ENCODE measurements around the gene SSB. TPM values are rescaled to one million over a fixed set of nuclear protein-coding genes. Genes with fewer than 3 reads are reported as not detected.
"Not testable (repeated sequence)": the region's sequence is repeated elsewhere in the genome, so short reads cannot be mapped to it uniquely, and the experiment has no call there.

Gene SSB
- total RNA-seq, 1 donor from 2014 or later: 110 TPM

- H3K4me3 ChIP-seq (ENCODE audit: low read depth, low read length): no peak overlapping the region
- no peak for DNase-seq (ENCODE audit: low read depth)
- TF ChIP-seq, protein P1, sequence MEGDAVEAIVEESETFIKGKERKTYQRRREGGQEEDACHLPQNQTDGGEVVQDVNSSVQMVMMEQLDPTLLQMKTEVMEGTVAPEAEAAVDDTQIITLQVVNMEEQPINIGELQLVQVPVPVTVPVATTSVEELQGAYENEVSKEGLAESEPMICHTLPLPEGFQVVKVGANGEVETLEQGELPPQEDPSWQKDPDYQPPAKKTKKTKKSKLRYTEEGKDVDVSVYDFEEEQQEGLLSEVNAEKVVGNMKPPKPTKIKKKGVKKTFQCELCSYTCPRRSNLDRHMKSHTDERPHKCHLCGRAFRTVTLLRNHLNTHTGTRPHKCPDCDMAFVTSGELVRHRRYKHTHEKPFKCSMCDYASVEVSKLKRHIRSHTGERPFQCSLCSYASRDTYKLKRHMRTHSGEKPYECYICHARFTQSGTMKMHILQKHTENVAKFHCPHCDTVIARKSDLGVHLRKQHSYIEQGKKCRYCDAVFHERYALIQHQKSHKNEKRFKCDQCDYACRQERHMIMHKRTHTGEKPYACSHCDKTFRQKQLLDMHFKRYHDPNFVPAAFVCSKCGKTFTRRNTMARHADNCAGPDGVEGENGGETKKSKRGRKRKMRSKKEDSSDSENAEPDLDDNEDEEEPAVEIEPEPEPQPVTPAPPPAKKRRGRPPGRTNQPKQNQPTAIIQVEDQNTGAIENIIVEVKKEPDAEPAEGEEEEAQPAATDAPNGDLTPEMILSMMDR (conservative IDR thresholded peaks at IDR 0.05; ENCODE audit: low read depth, low read length): no peak
Observed at GRCh38 chr2:169803480-169803879, 4.8 kb downstream of the SSB start.

DNA sequence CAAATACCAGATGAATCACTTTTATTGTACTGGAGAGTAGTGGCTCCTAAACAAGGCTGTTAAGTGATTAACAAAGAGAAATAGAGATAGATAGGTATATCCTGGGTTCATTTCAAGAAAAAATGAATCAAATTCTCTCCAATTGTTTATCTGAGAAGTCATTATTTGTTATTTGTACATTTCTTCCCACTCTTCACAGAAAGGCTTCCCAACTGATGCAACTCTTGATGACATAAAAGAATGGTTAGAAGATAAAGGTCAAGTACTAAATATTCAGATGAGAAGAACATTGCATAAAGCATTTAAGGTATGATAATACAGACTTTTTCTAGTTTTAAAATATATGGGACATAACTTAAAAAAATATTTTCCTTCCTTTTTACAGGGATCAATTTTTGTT, 7.9 kb downstream of the SSB start:
- H3K4me3 ChIP-seq (ENCODE audit: low read depth, low read length): no peak overlapping the region
- TF ChIP-seq, protein P1 (conservative IDR thresholded peaks at IDR 0.05; ENCODE audit: low read depth, low read length): no peak
- no peak for DNase-seq (ENCODE audit: low read depth)

DNA sequence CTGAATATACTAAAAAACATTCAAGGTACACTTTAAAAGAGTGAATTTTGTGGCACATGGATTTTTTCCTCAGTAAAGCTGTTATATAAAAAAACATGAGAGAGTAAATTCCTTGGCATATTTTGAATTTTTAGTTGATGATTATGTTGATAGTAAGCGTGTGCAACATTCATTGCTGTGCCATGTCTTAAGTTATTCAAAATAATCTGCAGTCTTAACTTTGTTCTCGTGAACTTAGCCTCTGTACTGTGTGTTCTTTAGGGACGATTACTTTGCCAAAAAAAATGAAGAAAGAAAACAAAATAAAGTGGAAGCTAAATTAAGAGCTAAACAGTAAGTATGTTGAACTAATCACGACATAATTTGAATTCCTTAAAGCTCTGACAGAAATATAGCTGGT, 9.6 kb downstream of the SSB start:
- no peak for DNase-seq (ENCODE audit: low read depth)
- H3K4me3 ChIP-seq (ENCODE audit: low read depth, low read length): no peak overlapping the region
- TF ChIP-seq, protein P1 (conservative IDR thresholded peaks at IDR 0.05; ENCODE audit: low read depth, low read length): no peak

DNA sequence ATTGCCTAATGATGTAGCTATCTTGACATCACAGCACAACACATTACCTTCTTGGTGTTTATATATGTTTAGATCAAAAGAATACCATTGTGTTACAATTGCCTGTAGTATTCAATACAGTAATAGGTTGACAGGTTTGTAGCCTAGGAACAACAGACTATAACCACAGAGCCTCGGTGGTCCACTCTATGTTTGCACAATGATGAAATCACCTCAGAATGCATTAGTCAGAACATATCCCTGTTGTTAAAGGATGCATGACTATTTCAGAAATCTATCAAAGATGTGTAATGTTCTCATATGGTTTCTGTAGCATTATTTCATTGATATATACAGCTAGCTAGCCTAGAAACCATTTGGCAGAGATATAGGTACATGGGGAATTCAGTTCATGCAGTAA, 17.2 kb downstream of the SSB start:
- TF ChIP-seq, protein P1 (conservative IDR thresholded peaks at IDR 0.05; ENCODE audit: low read depth, low read length): no peak
- no peak overlapping the region for H3K4me3 ChIP-seq (ENCODE audit: low read depth, low read length)
- DNase-seq (ENCODE audit: low read depth): no peak

- not testable (repeated sequence) for H3K4me3 ChIP-seq (ENCODE audit: low read depth, low read length); DNase-seq (ENCODE audit: low read depth)
Observed at GRCh38 chr2:169816961-169817360, 18.3 kb downstream of the SSB start.

- not testable (repeated sequence) for H3K4me3 ChIP-seq (ENCODE audit: low read depth, low read length); DNase-seq (ENCODE audit: low read depth)
Observed at GRCh38 chr2:169817369-169817768, 18.7 kb downstream of the SSB start.

GRCh38 chr2:169818241-169818640, 19.6 kb downstream of the SSB start:
- TF ChIP-seq, protein P1 (conservative IDR thresholded peaks at IDR 0.05; ENCODE audit: low read depth, low read length): no peak
- DNase-seq (ENCODE audit: low read depth): no peak
- H3K4me3 ChIP-seq (ENCODE audit: low read depth, low read length): no peak overlapping the region

DNA sequence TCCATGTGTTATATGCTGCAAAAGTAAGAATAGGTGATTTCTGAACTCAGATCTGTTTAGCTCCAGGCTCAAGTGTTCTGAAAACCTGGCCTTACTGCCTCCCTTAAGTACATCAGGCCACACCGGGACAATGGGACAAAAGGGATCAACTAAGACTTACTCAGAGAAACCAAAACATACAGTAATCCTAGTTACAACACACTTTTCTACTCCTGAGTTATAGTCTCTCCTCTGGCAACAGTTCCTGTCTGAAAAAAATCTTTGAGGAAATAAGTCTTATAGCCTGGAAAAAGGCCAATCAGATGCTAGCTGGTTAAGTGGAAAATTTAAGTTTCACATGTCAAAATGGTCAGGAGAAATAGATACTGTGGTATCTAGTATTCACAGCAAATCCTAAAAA, 20.4 kb downstream of the SSB start:
- TF ChIP-seq, protein P1 (conservative IDR thresholded peaks at IDR 0.05; ENCODE audit: low read depth, low read length): no peak
- no peak for DNase-seq (ENCODE audit: low read depth)
- H3K4me3 ChIP-seq (ENCODE audit: low read depth, low read length): no peak overlapping the region

DNA sequence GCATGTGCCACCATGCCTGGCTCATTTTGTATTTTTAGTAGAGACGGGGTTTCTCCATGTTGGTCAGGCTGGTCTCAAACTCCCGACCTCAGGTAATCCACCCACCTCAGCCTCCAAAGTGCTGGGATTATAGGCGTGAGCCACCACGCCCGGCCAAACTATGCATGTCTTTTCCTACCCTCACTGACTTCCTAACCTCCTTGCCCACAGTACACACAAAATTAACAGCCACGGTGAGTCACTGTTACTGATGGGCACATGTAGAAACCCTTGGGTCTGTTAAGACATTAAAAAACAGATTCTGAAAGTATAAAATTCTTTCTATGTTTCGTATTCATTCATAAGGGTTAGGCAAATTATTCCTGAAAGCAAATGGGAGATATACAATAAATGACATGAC, 21.4 kb downstream of the SSB start:
- not testable (repeated sequence) for DNase-seq (ENCODE audit: low read depth); H3K4me3 ChIP-seq (ENCODE audit: low read depth, low read length)
